Liver (tissue), 9 donors: Measurements from ENCODE around the gene MPPED2. TPM values are rescaled to one million over a fixed set of nuclear protein-coding genes. Genes with fewer than 3 reads are reported as not detected.

Experiments used
- DNase-seq: peaks from one replicate; pipeline ENCODE4 v3.0.0-alpha.2; 2017; ENCODE audit warnings: low spot score
- H3K27ac ChIP-seq, 2 donors: one replicate each; pipeline ENCODE4 v1.7.0; 2013; ENCODE audit warnings: inconsistent platforms in 2 of 2, low read length in 2 of 2, control low read depth in 1 of 2, low read depth in 1 of 2, mild to moderate bottlenecking in 1 of 2
- H3K27me3 ChIP-seq, 4 donors: one replicate each; pipeline versions ENCODE4 v1.6.1 to v1.7.0; 2013; ENCODE audit warnings: low read length in 3 of 4, inconsistent platforms in 1 of 4, mild to moderate bottlenecking in 1 of 4, moderate library complexity in 1 of 4; ENCODE audit not compliant: control insufficient read depth in 4 of 4, insufficient read depth in 4 of 4
- H3K36me3 ChIP-seq, 4 donors: one replicate each; pipeline versions ENCODE4 v1.6.1 to v1.7.0; 2013; ENCODE audit warnings: low read length in 3 of 4, mild to moderate bottlenecking in 3 of 4, low read depth in 1 of 4, moderate library complexity in 1 of 4; ENCODE audit not compliant: control insufficient read depth in 4 of 4, insufficient read depth in 3 of 4
- H3K4me1 ChIP-seq, 4 donors: one replicate each; pipeline versions ENCODE4 v1.6.1 to v1.7.0; 2013; ENCODE audit warnings: low read length in 3 of 4, mild to moderate bottlenecking in 3 of 4, moderate library complexity in 1 of 4; ENCODE audit not compliant: control insufficient read depth in 4 of 4, insufficient read depth in 4 of 4
- H3K4me3 ChIP-seq, 3 donors: one replicate each; pipeline versions ENCODE4 v1.6.1 to v1.7.0; 2013; ENCODE audit warnings: low read length in 3 of 3, control low read depth in 1 of 3, low read depth in 1 of 3, mild to moderate bottlenecking in 1 of 3
- H3K9ac ChIP-seq, 2 donors: one replicate each; pipeline ENCODE4 v1.7.0; 2013; ENCODE audit warnings: low read length in 2 of 2, mild to moderate bottlenecking in 2 of 2, moderate library complexity in 2 of 2, control low read depth in 1 of 2, low read depth in 1 of 2
- H3K9me3 ChIP-seq, 4 donors: one replicate each; pipeline versions ENCODE4 v1.6.1 to v1.7.0; 2013; ENCODE audit warnings: low read length in 3 of 4; ENCODE audit not compliant: control insufficient read depth in 4 of 4
- EGR1 ChIP-seq, 2 donors: IDR thresholded peaks; 2 replicates each; pipeline ENCODE4 v1.6.1; 2016 to 2018; ENCODE audit warnings: antibody characterized with exemption in 2 of 2, low read depth in 2 of 2
- FOXA1 ChIP-seq: IDR thresholded peaks from 2 replicates; pipeline ENCODE4 v1.6.1; 2016; ENCODE audit warnings: antibody characterized with exemption
- FOXA2 ChIP-seq: IDR thresholded peaks from 2 replicates; pipeline ENCODE4 v1.6.1; 2016; ENCODE audit warnings: antibody characterized with exemption
- GABPA ChIP-seq, 2 donors: IDR thresholded peaks in 1 of 2; conservative IDR thresholded peaks in 1 of 2; 2 replicates each; pipeline ENCODE4 v1.6.1; 2016; ENCODE audit warnings: antibody characterized with exemption in 2 of 2, mild to moderate bottlenecking in 1 of 2, moderate library complexity in 1 of 2
- HNF4A ChIP-seq, 2 donors: conservative IDR thresholded peaks; 2 replicates each; pipeline ENCODE4 v1.6.1; 2016; ENCODE audit warnings: antibody characterized with exemption in 2 of 2, mild to moderate bottlenecking in 2 of 2
- HNF4G ChIP-seq: IDR thresholded peaks from 2 replicates; pipeline ENCODE4 v1.6.1; 2016; ENCODE audit warnings: antibody characterized with exemption
- JUND ChIP-seq, 2 donors: IDR thresholded peaks; 2 replicates each; pipeline ENCODE4 v1.6.1; 2016; ENCODE audit warnings: antibody characterized with exemption in 2 of 2
- NR2F2 ChIP-seq: IDR thresholded peaks from 2 replicates; pipeline ENCODE4 v1.6.1; 2016; ENCODE audit warnings: antibody characterized with exemption
- RAD21 ChIP-seq, 2 donors: IDR thresholded peaks; 2 replicates each; pipeline ENCODE4 v1.6.1; 2016; ENCODE audit warnings: antibody characterized with exemption in 2 of 2, mild to moderate bottlenecking in 2 of 2
- RXRA ChIP-seq, 2 donors: IDR thresholded peaks; 2 replicates each; pipeline ENCODE4 v1.6.1; 2017 to 2018; ENCODE audit warnings: antibody characterized with exemption in 2 of 2, mild to moderate bottlenecking in 1 of 2
- SP1 ChIP-seq: IDR thresholded peaks from 2 replicates; pipeline ENCODE4 v1.6.1; 2018; ENCODE audit warnings: antibody characterized with exemption, mild to moderate bottlenecking
- TAF1 ChIP-seq: conservative IDR thresholded peaks from 2 replicates; pipeline ENCODE4 v1.6.1; 2016; ENCODE audit warnings: antibody characterized with exemption, mild to moderate bottlenecking
- YY1 ChIP-seq: IDR thresholded peaks from 2 replicates; pipeline ENCODE4 v1.6.1; 2016; ENCODE audit warnings: antibody characterized with exemption, mild to moderate bottlenecking
- WGBS: extraction: QIAGEN DNeasy Blood & Tissue Kit; methylation state at CpG from one replicate; pipeline ENCODE4 v1.1.7; 2013; 5-methylcytosine and 5-hydroxymethylcytosine counted together
- polyA plus RNA-seq, 2 donors: library from polyadenylated mRNA; stranded (reverse) in 1 of 2; unstranded in 1 of 2; fragments of 200-250 nt in 1 of 2; fragments of >200 nt in 1 of 2; fragmentation: Nextera tagmentation in 1 of 2; extraction: Ambion mirVana in 1 of 2; gene quantifications; one replicate each; pipeline versions ENCODE4 v1.2.1 to v1.2.3, GENCODE V29; 2013 to 2015
- total RNA-seq, 2 donors: library from RNA; depleted of rRNA; stranded (reverse); fragments of >200 nt; gene quantifications; one replicate each; pipeline ENCODE4 v1.2.3, GENCODE V29; 2014
- TF ChIP-seq, protein P1 (sequence below): IDR thresholded peaks from 2 replicates; pipeline ENCODE4 v1.6.1; 2016; ENCODE audit warnings: antibody characterized with exemption, mild to moderate bottlenecking
- TF ChIP-seq, protein P2 (sequence below): fragments of 150-350 bp; IDR thresholded peaks from 2 replicates; pipeline ENCODE4 v1.5.1; 2017; ENCODE audit warnings: improper control_type of control experiment, low read depth, low read length; ENCODE audit not compliant: missing input control
- TF ChIP-seq, protein P3 (sequence below): IDR thresholded peaks from 2 replicates; pipeline ENCODE4 v1.6.1; 2016; ENCODE audit warnings: antibody characterized with exemption
- TF ChIP-seq, protein P4 (sequence below): IDR thresholded peaks from 2 replicates; pipeline ENCODE4 v1.6.1; 2016; ENCODE audit warnings: antibody characterized with exemption
- TF ChIP-seq, protein P5 (sequence below): IDR thresholded peaks from 2 replicates; pipeline ENCODE4 v1.6.1; 2016; ENCODE audit warnings: antibody characterized with exemption
- donor health status: healthy.
- donor health status: healthy.
- donor health status: healthy.
- donor health status: healthy.
- donor health status: healthy.

The MPPED2 gene
- total and polyA plus RNA-seq, 4 donors = 0.22 to 1.6 (median 0.47) TPM

DNA sequence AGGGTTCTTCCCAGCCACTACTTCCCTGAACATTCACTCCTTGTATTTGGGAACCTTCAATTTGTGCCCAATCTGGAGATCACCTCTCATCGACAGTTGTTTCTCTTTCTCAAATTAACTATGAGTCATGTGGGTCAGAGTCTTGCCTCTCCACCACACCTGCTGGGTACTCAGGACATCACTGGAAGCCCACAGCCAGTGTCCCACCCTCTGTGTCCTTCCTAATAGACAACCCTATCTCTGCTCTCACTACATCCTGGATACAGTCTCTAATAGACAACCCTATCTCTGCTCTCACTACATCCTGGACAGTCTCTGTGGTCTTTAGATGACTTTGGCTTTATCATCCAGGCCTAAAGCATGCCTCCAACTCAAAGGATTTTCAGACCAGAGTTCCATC is 193.1 kb downstream of the MPPED2 start:
- Histone ChIP-seq H3K4me1 (peaks cover 0 to 5% (median 0%) of the 10 kb centered on the region in 4 donors), H3K27ac (no peak overlapping the region), H3K9ac (no peak overlapping the region), H3K36me3 (no peaks in the 10 kb centered on the region), H3K27me3 (no peaks in the 10 kb centered on the region), H3K4me3 (no peak overlapping the region), H3K9me3 (no peaks in the 10 kb centered on the region)
- 87% methylated on average over 1 of the region's 1 CpG for WGBS
- TF ChIP-seq HNF4A (conservative IDR thresholded peaks at IDR 0.05) (no peak), EGR1 (IDR thresholded peaks at IDR 0.05; ENCODE audit: low read depth in 2 of 2) (no peak), FOXA1 (no peak), RXRA (IDR thresholded peaks at IDR 0.05) (no peak), NR2F2 (no peak), FOXA2 (no peak), SP1 (no peak), RAD21 (IDR thresholded peaks at IDR 0.05) (no peak), HNF4G (no peak)
- TF ChIP-seq, protein P1, sequence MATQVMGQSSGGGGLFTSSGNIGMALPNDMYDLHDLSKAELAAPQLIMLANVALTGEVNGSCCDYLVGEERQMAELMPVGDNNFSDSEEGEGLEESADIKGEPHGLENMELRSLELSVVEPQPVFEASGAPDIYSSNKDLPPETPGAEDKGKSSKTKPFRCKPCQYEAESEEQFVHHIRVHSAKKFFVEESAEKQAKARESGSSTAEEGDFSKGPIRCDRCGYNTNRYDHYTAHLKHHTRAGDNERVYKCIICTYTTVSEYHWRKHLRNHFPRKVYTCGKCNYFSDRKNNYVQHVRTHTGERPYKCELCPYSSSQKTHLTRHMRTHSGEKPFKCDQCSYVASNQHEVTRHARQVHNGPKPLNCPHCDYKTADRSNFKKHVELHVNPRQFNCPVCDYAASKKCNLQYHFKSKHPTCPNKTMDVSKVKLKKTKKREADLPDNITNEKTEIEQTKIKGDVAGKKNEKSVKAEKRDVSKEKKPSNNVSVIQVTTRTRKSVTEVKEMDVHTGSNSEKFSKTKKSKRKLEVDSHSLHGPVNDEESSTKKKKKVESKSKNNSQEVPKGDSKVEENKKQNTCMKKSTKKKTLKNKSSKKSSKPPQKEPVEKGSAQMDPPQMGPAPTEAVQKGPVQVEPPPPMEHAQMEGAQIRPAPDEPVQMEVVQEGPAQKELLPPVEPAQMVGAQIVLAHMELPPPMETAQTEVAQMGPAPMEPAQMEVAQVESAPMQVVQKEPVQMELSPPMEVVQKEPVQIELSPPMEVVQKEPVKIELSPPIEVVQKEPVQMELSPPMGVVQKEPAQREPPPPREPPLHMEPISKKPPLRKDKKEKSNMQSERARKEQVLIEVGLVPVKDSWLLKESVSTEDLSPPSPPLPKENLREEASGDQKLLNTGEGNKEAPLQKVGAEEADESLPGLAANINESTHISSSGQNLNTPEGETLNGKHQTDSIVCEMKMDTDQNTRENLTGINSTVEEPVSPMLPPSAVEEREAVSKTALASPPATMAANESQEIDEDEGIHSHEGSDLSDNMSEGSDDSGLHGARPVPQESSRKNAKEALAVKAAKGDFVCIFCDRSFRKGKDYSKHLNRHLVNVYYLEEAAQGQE = no peak
- TF ChIP-seq, protein P2, sequence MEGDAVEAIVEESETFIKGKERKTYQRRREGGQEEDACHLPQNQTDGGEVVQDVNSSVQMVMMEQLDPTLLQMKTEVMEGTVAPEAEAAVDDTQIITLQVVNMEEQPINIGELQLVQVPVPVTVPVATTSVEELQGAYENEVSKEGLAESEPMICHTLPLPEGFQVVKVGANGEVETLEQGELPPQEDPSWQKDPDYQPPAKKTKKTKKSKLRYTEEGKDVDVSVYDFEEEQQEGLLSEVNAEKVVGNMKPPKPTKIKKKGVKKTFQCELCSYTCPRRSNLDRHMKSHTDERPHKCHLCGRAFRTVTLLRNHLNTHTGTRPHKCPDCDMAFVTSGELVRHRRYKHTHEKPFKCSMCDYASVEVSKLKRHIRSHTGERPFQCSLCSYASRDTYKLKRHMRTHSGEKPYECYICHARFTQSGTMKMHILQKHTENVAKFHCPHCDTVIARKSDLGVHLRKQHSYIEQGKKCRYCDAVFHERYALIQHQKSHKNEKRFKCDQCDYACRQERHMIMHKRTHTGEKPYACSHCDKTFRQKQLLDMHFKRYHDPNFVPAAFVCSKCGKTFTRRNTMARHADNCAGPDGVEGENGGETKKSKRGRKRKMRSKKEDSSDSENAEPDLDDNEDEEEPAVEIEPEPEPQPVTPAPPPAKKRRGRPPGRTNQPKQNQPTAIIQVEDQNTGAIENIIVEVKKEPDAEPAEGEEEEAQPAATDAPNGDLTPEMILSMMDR = no peak
- TF ChIP-seq, protein P3, sequence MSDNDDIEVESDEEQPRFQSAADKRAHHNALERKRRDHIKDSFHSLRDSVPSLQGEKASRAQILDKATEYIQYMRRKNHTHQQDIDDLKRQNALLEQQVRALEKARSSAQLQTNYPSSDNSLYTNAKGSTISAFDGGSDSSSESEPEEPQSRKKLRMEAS = no peak
- TF ChIP-seq, protein P4, sequence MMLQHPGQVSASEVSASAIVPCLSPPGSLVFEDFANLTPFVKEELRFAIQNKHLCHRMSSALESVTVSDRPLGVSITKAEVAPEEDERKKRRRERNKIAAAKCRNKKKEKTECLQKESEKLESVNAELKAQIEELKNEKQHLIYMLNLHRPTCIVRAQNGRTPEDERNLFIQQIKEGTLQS = no peak
- DNase-seq = no peak

DNA sequence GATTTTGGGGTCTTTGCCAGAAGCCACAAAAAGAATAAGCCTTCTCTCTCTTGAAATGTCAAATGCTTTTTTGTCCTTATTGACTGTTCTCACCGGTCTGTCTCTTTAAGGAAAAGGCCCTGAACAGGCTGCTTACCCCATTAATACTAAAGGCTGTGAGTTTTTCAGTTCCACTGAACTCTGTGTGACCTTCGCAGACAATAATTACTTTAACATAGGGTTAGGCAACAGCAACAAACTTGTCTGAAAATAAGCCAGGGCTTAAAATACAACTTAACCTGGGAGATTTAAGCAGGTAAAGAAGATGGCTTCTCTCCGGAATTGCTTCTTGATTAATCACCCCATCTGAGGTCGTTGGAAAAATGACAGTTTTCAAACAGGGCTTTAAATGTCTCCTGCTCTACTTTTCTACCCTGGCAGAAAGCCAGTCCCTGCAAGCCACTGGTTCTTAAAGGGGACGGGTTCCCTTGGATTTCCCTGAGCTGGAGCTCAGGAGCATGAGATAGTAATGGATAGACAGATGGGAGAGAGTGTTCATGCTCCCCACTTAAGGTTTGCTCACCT is 193.8 kb downstream of the MPPED2 start:
- Histone ChIP-seq H3K4me3 (no peak overlapping the region), H3K9me3 (no peaks in the 10 kb centered on the region), H3K27me3 (no peaks in the 10 kb centered on the region), H3K4me1 (peaks cover 0 to 5% (median 0%) of the 10 kb centered on the region in 4 donors), H3K9ac (no peak overlapping the region), H3K36me3 (no peaks in the 10 kb centered on the region), H3K27ac (no peak overlapping the region)
- WGBS = 24% methylated on average over 5 of the region's 5 CpGs
- DNase-seq = no peak
- TF ChIP-seq EGR1 (IDR thresholded peaks at IDR 0.05; ENCODE audit: low read depth in 2 of 2) (no peak), RXRA (IDR thresholded peaks at IDR 0.05) (peak; percentile 55 to 69), HNF4A (conservative IDR thresholded peaks at IDR 0.05) (peak in 1 of 2 donors; percentile 5), NR2F2 (no peak), HNF4G (no peak), RAD21 (IDR thresholded peaks at IDR 0.05) (peak in 1 of 2 donors; percentile 16), SP1 (peak; percentile 37), GABPA (IDR thresholded peaks at IDR 0.05 in 1 of 2, conservative IDR thresholded peaks at IDR 0.05 in 1 of 2) (no peak), FOXA1 (no peak), FOXA2 (no peak), TAF1 (no peak), YY1 (peak; percentile 14), JUND (IDR thresholded peaks at IDR 0.05) (no peak)
- TF ChIP-seq, protein P3 = no peak
- TF ChIP-seq, protein P4 = no peak
- TF ChIP-seq, protein P1 = no peak
- TF ChIP-seq, protein P5, sequence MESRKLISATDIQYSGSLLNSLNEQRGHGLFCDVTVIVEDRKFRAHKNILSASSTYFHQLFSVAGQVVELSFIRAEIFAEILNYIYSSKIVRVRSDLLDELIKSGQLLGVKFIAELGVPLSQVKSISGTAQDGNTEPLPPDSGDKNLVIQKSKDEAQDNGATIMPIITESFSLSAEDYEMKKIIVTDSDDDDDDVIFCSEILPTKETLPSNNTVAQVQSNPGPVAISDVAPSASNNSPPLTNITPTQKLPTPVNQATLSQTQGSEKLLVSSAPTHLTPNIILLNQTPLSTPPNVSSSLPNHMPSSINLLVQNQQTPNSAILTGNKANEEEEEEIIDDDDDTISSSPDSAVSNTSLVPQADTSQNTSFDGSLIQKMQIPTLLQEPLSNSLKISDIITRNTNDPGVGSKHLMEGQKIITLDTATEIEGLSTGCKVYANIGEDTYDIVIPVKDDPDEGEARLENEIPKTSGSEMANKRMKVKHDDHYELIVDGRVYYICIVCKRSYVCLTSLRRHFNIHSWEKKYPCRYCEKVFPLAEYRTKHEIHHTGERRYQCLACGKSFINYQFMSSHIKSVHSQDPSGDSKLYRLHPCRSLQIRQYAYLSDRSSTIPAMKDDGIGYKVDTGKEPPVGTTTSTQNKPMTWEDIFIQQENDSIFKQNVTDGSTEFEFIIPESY = no peak
